Smooth muscle cell of the pulmonary artery (primary cell): ENCODE measurements around the gene SHISA5. TPM values are rescaled to one million over a fixed set of nuclear protein-coding genes. Genes with fewer than 3 reads are reported as not detected.

Experiments
- total RNA-seq: library from RNA; depleted of rRNA; stranded (reverse); fragments of >200 nt; gene quantifications from 2 replicates; pipeline ENCODE4 v1.2.3, GENCODE V29; 2014

SHISA5 gene
- 134 and 160 TPM in 2 replicates for total RNA-seq

GRCh38 chr3:48504051-48504946, at the start of gene SHISA5:
Gene SHISA5, minus strand, starts transcription at chr3:48504174. Its CDS starts 80 bp downstream, at chr3:48504094.

GRCh38 chr3:48446425-48447193, 57.4 kb downstream of the SHISA5 start, which contains the start of gene ATRIP:
Gene ATRIP, plus strand, starts transcription at chr3:48446737. Its CDS starts 109 bp downstream, at chr3:48446846.

GRCh38 chr3:48439820-48440589, 64.0 kb downstream of the SHISA5 start, which contains the start of the genes CCDC51 and TMA7:
Gene CCDC51, minus strand, starts transcription at chr3:48440119. Its CDS starts 4,991 bp downstream, at chr3:48435128.
Gene TMA7, plus strand, starts transcription at chr3:48440257. Its CDS starts 40 bp downstream, at chr3:48440297.

GRCh38 chr3:48429960-48430707, 73.8 kb downstream of the SHISA5 start, which contains the start of gene PLXNB1:
Gene PLXNB1, minus strand, starts transcription at chr3:48430086. Its CDS starts 5,475 bp downstream, at chr3:48424611.

Other genes starting within 250 kb of the SHISA5 start
- 21.3 and 21.6 TPM in 2 replicates for gene NME6, start 202.8 kb downstream of the SHISA5 start, total RNA-seq
- gene SPINK8, start 170.5 kb downstream of the SHISA5 start, total RNA-seq = not detected in 2 replicates
- gene FBXW12, start 132.0 kb downstream of the SHISA5 start, total RNA-seq = not detected in 2 replicates
- gene PLXNB1, start 74.1 kb downstream of the SHISA5 start, total RNA-seq = 23.8 and 37.3 TPM in 2 replicates
- 11.3 and 12.6 TPM in 2 replicates for gene CCDC51, start 64.1 kb downstream of the SHISA5 start, total RNA-seq
- gene TMA7, start 63.9 kb downstream of the SHISA5 start, total RNA-seq = 69.9 and 93.4 TPM in 2 replicates
- 5.1 and 6.3 TPM in 2 replicates for gene ATRIP, start 57.4 kb downstream of the SHISA5 start, total RNA-seq
- gene PFKFB4, start 52.6 kb upstream of the SHISA5 start, total RNA-seq = 59.8 and 62.5 TPM in 2 replicates
- gene UCN2, start 59.6 kb upstream of the SHISA5 start, total RNA-seq = 0.98 and 1.4 TPM in 2 replicates
- 32.6 and 40.7 TPM in 2 replicates for gene COL7A1, start 91.2 kb upstream of the SHISA5 start, total RNA-seq
- gene UQCRC1, start 105.5 kb upstream of the SHISA5 start, total RNA-seq = 229 and 273 TPM in 2 replicates
- not detected in 2 replicates for gene TMEM89, start 117.6 kb upstream of the SHISA5 start, total RNA-seq
- 19.3 and 20.7 TPM in 2 replicates for gene SLC26A6, start 131.3 kb upstream of the SHISA5 start, total RNA-seq
- gene CELSR3, start 158.7 kb upstream of the SHISA5 start, total RNA-seq = 0.91 and 2.9 TPM in 2 replicates
- gene NCKIPSD, start 181.7 kb upstream of the SHISA5 start, total RNA-seq = 15.9 and 18.9 TPM in 2 replicates
- 33.9 and 34.5 TPM in 2 replicates for gene IP6K2, start 213.0 kb upstream of the SHISA5 start, total RNA-seq